GM12801 (cell line): ENCODE measurements around the gene C1orf116.

Experiments
- TF ChIP-seq, protein P1 (sequence below): IDR thresholded peaks from one replicate; pipeline ENCODE4 v1.5.1; 2011; ENCODE audit warnings: control low read depth; ENCODE audit not compliant: insufficient read length; ENCODE audit errors: extremely low read depth

The C1orf116 gene

DNA sequence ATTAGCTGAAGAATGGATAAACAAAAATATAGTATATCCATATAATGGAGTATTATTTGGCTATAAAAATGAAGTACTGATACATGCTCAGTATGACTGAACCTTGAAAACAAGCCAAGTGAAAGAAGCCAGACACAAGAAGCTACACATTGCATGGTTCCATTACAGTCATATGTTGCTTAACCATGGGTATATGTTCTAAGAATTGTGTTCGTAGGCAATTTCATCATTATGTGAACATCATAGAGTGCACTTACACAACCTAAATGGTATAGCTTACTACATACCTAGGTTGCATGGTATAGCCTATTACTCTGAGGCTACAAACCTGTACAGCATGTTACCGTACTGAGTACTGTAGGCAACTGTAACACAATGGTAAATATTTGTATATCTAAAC lies 33.7 kb downstream of the C1orf116 start:
- TF ChIP-seq, protein P1, sequence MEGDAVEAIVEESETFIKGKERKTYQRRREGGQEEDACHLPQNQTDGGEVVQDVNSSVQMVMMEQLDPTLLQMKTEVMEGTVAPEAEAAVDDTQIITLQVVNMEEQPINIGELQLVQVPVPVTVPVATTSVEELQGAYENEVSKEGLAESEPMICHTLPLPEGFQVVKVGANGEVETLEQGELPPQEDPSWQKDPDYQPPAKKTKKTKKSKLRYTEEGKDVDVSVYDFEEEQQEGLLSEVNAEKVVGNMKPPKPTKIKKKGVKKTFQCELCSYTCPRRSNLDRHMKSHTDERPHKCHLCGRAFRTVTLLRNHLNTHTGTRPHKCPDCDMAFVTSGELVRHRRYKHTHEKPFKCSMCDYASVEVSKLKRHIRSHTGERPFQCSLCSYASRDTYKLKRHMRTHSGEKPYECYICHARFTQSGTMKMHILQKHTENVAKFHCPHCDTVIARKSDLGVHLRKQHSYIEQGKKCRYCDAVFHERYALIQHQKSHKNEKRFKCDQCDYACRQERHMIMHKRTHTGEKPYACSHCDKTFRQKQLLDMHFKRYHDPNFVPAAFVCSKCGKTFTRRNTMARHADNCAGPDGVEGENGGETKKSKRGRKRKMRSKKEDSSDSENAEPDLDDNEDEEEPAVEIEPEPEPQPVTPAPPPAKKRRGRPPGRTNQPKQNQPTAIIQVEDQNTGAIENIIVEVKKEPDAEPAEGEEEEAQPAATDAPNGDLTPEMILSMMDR, result no peak

- TF ChIP-seq, protein P1, result no peak
Observed at GRCh38 chr1:206992790-206993189, 39.8 kb downstream of the C1orf116 start.

DNA sequence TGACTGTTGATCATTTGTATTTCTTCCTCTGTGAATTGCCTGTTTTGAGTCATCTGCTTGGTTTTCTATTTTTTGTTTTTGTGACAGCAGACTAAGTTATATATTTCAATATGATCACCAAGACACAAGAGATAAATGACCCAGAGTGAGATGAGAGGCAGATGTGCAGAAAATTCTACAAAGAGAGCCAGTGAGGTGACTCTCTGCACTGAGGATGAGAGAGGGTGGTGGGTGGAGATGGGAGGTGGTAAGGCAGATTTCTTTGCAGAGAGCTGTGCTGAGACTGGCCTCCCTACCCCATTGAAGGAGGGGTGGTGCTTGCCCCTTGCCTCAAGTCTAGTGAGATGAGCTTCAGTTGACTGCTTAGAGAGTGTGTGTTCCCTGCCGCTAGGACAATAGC lies 44.7 kb downstream of the C1orf116 start:
- TF ChIP-seq, protein P1, result no peak

DNA sequence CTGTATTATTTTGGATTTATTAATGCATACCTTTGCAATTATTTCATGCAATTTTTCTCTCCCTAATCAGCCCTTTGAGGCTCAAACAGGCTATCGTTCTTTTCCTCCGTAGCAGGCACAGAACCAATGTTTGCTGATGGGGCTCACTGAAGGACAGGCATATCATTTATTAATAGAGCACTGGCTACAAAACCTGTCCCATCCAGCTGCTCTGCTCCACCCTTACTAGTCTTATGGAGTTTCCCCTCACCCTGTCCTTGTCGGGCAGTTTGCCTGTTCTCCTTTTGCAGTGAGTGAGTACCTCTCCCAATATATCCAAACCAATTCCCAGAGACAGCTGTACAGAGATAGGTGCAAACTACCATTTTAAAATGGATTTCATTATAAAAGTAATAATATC lies 45.7 kb downstream of the C1orf116 start:
- TF ChIP-seq, protein P1, result no peak

DNA sequence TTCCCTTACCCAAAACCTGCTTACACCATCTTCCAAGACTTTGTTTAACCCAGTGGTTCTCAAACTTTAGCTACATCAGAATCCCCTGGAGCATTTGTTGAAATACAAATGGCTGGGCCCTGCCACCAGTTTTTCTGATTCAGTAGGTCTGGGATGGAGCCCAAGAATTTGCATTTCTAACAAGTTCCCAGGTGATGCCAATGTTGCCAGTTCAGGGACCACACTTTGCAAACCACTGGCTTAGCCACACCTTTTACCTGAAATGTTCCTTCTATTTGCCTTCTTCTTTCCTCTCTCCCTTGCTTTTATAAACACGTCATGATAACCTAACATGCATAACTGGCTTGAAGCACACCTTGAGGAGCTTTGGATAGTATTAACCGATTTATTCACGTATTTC lies 46.2 kb downstream of the C1orf116 start:
- TF ChIP-seq, protein P1, result no peak

- TF ChIP-seq, protein P1, result no peak
Observed at GRCh38 chr1:206985162-206985749, 47.3 kb downstream of the C1orf116 start.

- TF ChIP-seq, protein P1, result no peak
Observed at GRCh38 chr1:206982216-206982615, 50.3 kb downstream of the C1orf116 start.
